GM21737 (cell line): ENCODE data around the gene CLEC2D.
A peak's percentile ranks its signal among the peaks of the same experiment; 100 is the strongest.
"Not testable (repeated sequence)": the region's sequence is repeated elsewhere in the genome, so short reads cannot be mapped to it uniquely, and the experiment has no call there.

ENCODE experiments used
- ATAC-seq: cut with Tn5 transposase; IDR thresholded peaks from one replicate; pipeline ENCODE4 v1.9.1; 2021; ENCODE audit warnings: mild to moderate bottlenecking, moderate library complexity; ENCODE audit not compliant: unreplicated experiment

Gene CLEC2D

GRCh38 chr12:9699269-9699897, 29.9 kb downstream of the CLEC2D start:
- no peak for ATAC-seq

GRCh38 chr12:9699898-9700605, 30.5 kb downstream of the CLEC2D start:
- ATAC-seq: no peak

DNA sequence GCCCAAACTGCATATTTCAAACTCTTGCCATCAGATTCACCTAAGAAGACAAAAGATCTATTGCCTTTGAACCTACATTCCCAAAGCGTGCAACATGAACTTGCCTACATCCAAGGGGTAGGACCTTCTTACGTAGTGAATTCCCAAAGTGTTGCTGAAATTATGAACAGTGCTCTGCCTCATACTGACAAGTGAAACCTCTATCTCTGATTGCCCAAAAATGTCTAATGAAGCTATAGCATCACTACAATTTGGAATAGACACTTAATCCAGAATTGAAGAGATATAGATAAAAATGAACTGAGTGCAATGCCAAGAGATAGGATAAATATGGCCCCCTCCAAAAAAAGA, 31.1 kb downstream of the CLEC2D start:
- ATAC-seq: no peak

DNA sequence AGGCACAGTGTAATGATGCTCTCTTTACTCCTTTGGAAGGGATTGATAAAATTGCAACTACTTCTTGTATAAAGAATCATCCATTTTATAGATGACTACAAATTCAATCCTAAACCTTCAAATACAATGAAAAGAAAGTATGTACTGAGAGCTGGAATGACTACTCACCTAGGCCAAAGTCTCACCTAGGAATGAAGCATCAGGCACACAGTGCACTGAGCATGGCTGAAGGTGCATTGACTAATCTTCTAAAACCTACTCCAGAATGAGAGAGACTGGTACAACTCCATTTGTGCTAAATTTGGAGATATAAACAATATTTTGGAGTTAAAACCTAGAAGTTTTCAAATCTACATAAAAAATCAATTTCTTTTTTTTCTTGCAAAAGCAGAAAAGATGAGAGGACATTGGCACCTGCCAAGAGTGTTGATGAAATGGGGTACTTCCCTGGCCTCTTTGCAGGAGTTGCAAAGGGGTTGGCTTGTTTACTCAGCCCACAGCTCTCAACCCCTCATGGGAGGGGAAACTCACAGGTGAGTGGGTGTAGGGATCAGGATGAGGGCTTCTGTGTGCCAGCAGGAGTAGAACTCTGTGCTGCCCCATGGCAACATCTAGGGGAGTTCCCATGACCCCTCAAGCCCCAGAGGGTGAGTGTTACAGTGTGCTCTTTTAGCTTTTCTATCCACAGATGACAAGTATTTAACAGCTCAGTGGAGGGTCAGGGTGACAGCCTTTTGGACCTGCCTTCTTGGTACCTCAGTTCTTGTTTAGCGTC, 32.1 kb downstream of the CLEC2D start:
- no peak for ATAC-seq

GRCh38 chr12:9702255-9702654, 32.7 kb downstream of the CLEC2D start:
- no peak for ATAC-seq

DNA sequence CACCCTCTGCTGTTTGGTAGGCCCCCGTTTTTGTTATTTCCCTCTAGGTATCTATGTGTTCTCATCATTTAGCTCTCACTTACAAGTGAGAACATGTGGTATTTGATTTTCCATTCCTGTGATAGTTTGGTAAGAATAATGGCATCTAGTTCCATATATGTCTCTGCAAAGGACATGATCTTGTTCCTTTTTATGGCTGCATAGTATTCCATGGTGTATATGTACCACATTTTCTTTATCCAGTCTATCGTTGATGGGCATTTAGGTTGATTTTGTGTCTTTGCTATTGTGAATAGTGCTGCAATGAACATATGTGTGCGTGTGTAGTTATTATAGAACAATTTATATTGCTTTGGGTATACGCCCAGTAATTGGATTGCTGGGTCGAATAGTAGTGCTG, 35.0 kb downstream of the CLEC2D start:
- ATAC-seq: not testable (repeated sequence)

GRCh38 chr12:9706086-9706685, 36.7 kb downstream of the CLEC2D start:
- ATAC-seq: no peak

DNA sequence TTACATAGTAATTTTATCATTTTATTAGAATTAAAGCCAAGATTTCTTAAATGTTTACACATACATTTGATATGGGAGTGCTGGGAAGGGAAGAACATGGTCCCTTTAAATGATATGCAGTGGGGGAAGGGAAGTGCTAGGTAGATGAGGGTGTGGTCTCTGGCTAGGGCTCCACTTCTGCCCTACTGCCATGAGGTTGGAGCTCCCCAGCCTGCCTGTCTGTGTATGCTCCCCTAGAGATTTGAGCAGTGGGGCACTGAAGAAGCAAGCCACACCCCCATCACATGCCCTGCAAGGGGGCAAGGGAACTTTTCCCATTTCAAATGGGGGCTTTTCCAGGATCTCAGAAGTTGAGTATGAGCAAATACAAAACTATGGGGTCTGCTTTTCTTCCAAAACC, 37.8 kb downstream of the CLEC2D start:
- ATAC-seq: no peak

- no peak for ATAC-seq
Measured at GRCh38 chr12:9707864-9708808, 38.6 kb downstream of the CLEC2D start.

DNA sequence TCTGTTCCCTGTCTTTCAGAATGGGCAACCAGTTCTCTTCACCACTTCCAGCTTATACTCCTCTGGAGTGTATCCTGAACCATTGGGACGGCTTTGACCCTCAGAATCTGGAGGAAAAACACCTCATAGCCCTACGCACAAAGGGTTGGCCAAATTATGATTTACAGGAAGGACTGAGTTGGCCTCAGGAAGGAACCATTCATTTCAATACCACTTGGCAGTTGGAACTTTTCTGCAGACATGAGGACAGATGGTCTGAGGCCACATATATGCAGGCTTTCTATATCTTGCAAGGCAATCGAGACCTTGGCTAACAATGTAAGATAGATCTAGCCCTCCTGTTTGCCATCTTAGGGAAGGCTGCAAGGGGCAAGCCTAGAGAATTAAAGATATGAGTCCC, 39.3 kb downstream of the CLEC2D start:
- no peak for ATAC-seq

DNA sequence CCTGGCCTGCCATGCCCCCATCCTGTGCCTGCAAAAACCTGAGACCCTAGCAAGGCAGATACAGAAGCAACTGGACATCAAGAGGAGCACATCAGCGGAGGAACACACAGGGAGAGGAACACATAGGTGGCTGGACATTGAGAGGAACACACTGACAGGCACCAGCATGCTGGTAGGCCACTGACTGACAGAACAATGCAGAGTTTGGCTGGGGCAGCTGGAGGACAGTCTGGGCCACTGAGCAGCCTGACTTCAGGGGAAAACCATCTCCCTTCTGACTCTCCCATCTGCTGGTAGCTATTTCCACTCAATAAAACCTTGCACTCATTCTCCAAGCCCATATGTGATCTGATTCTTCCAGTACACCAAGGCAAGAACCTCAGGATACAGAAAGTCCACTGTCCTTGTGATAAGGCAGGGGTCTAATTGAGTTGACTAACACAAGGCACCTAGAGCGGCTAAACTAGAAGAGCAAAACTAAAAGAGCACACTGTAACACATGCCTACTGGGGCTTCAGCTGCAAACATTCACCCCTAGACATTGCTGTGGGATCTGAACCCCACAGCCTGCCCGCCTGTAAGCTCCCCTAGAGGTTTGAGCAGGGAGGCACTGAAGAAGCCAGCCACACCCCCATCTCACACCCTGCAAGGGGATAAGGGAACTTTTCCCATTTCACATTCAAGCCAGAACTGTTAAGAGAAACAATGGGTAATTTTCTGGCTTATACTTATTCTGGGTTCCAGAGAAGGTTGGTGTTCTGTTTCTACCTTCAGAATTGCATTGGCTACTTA, 41.3 kb downstream of the CLEC2D start:
- ATAC-seq: no peak

- ATAC-seq: no peak
Measured at GRCh38 chr12:9711664-9712063, 42.2 kb downstream of the CLEC2D start.

- peak; percentile 74 for ATAC-seq
Measured at GRCh38 chr12:9713032-9713558, 43.6 kb downstream of the CLEC2D start.

GRCh38 chr12:9717070-9717925, 47.8 kb downstream of the CLEC2D start:
- ATAC-seq: no peak

DNA sequence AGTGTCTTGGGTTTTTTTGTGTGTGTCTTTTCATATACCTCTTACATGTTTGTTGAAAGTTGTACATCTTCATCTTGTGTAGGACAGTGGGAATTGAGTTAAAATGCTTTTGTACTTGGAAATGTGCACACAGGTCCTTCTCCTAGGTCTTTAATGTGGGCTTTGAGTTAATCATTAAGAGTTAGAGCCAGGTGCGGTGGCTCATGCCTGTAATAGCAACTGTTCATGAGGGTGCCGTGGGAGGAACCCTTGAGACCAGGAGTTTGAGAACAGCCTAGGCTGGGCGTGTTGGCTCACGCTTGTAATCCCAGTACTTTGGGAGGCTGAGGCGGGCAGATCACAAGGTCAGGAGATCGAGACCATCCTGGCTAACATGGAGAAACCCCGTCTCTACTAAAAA, 49.5 kb downstream of the CLEC2D start:
- no peak for ATAC-seq

- no peak for ATAC-seq
Measured at GRCh38 chr12:9719790-9720189, 50.3 kb downstream of the CLEC2D start.

DNA sequence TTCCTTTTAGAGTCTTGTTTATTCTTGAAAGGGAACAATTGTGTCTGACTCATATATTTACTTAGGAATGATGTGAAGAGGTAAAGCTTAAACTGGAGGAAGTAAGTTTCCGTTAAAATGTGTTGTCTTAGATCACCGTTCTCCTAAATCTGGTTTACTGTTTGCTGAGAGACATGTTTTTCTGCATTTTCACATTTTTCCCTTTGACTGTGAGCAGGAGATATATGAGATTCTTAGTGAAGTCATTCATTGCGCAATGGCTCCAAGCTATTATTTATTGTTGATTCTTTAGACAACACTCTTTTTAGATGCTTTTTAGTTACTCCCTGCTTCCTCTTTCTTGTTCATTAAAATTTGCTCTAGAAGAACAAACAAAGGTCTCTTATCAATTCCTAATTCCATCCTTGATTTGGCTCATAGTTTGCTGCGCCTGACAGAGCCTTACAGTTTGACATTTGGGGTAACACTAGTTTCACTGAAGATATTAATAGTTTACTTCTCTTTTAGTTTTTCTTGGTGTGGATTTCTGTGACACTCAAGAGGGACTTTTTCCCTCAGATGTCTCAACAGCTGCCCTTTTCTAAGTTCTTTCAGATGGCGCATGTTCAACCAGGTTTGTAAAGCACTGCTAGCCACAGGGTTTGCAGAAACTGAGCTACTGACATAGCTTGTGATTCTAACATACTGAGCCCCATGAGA, 52.0 kb downstream of the CLEC2D start:
- peak; percentile 59 for ATAC-seq

DNA sequence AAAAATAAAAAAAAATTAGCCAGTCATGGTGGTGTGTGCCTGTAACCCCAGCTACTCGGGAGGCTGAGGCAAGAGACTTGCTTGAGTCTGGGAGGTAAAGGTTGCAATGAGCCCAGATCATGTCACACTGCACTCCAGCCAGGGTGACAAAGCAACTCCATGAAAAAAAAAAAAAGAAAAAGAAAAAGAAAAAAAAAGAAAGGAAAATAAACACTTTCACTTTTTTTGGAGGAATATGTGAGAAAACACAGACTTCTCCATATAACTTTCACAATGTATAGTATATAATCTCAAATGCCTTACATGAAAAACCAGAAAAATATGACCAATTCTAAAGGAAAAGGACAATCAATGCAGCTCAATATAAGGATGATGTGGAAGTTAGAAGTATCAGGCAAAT, 54.5 kb downstream of the CLEC2D start:
- no peak for ATAC-seq
